GM23338 (cell line): ENCODE results near the gene DNAJC27. TPM values are rescaled to one million over a fixed set of nuclear protein-coding genes. Genes with fewer than 3 reads are reported as not detected.

Source experiments
- ATAC-seq: fragments of 200-7000 bp; cut with Tn5 transposase; 3 replicates; pipeline ENCODE4 v1.9.1; 2020
- DNase-seq: peaks from one replicate; pipeline ENCODE4 v3.0.0-alpha.2; 2015; ENCODE audit warnings: low spot score
- H2AFZ ChIP-seq: fragments of 200-600 bp; sonication (generic); 2 replicates; pipeline ENCODE4 v1.8.0; 2016; ENCODE audit warnings: antibody characterized with exemption, mild to moderate bottlenecking, moderate library complexity
- H3F3A ChIP-seq: fragments of 200-600 bp; sonication (generic); replicated peaks from 2 replicates; pipeline ENCODE4 v1.8.0; 2017; ENCODE audit warnings: antibody characterized with exemption, mixed run types, low read depth
- H3K27ac ChIP-seq: fragments of 200-600 bp; sonication (generic); 2 replicates; pipeline ENCODE4 v1.6.1; 2016; ENCODE audit warnings: low read depth
- H3K27me3 ChIP-seq: fragments of 200-600 bp; sonication (generic); 2 replicates; pipeline ENCODE4 v1.8.0; 2016; ENCODE audit warnings: mild to moderate bottlenecking, mixed run types, moderate library complexity; ENCODE audit not compliant: insufficient read depth
- H3K36me3 ChIP-seq: fragments of 200-600 bp; sonication (generic); 2 replicates; pipeline ENCODE4 v1.8.0; 2016; ENCODE audit warnings: mild to moderate bottlenecking; ENCODE audit not compliant: insufficient read depth
- H3K4me1 ChIP-seq: fragments of 200-600 bp; sonication (generic); 2 replicates; pipeline ENCODE4 v1.8.0; 2016; ENCODE audit warnings: mild to moderate bottlenecking, moderate library complexity; ENCODE audit not compliant: insufficient read depth
- H3K4me2 ChIP-seq: fragments of 200-600 bp; sonication (generic); 2 replicates; pipeline ENCODE4 v1.7.1; 2017; ENCODE audit warnings: mixed run types
- H3K4me3 ChIP-seq: fragments of 200-600 bp; sonication (generic); 2 replicates; pipeline ENCODE4 v1.6.1; 2016; ENCODE audit warnings: mixed run types
- H3K79me2 ChIP-seq: fragments of 200-600 bp; sonication (generic); replicated peaks from 2 replicates; pipeline ENCODE4 v1.8.0; 2017; ENCODE audit warnings: mild to moderate bottlenecking; ENCODE audit not compliant: insufficient read depth
- H3K9me2 ChIP-seq: fragments of 200-600 bp; sonication (generic); 2 replicates; pipeline ENCODE4 v1.8.0; 2017; ENCODE audit not compliant: insufficient read depth
- H4K20me1 ChIP-seq: fragments of 200-600 bp; sonication (generic); replicated peaks from 2 replicates; pipeline ENCODE4 v1.8.0; 2017; ENCODE audit warnings: mild to moderate bottlenecking; ENCODE audit not compliant: insufficient read depth
- H3K27ac Mint-ChIP-seq: 2 replicates; pipeline ENCODE4 v1.8.0; 2020; ENCODE audit warnings: inconsistent platforms, mild to moderate bottlenecking, moderate library complexity, mixed read lengths
- H3K27me3 Mint-ChIP-seq: 3 replicates; pipeline ENCODE4 v1.8.0; 2022; ENCODE audit warnings: low read depth, mild to moderate bottlenecking, moderate library complexity, mixed read lengths, inconsistent platforms; ENCODE audit not compliant: insufficient read depth, poor library complexity
- H3K36me3 Mint-ChIP-seq: 3 replicates; pipeline ENCODE4 v1.8.0; 2021; ENCODE audit warnings: low read depth, mild to moderate bottlenecking, inconsistent platforms, moderate library complexity, mixed read lengths
- H3K4me1 Mint-ChIP-seq: 3 replicates; pipeline ENCODE4 v1.8.0; 2020; ENCODE audit warnings: mild to moderate bottlenecking, inconsistent platforms, mixed read lengths
- H3K4me3 Mint-ChIP-seq: 3 replicates; pipeline ENCODE4 v1.8.0; 2021; ENCODE audit warnings: moderate library complexity, mild to moderate bottlenecking, inconsistent platforms, mixed read lengths
- H3K9me3 Mint-ChIP-seq: 3 replicates; pipeline ENCODE4 v1.8.0; 2020; ENCODE audit warnings: moderate library complexity, mild to moderate bottlenecking, inconsistent platforms, mixed read lengths
- CREB1 ChIP-seq: fragments of 250-450 bp; sonication (Bioruptor Pico); IDR thresholded peaks from 2 replicates; pipeline ENCODE4 v1.5.0; 2020; ENCODE audit warnings: low read depth, mild to moderate bottlenecking, moderate library complexity
- EZH2phosphoT487 ChIP-seq: fragments of 200-600 bp; sonication (generic); IDR thresholded peaks from one replicate; pipeline ENCODE4 v1.8.1; 2018; ENCODE audit warnings: antibody characterized with exemption; ENCODE audit not compliant: unreplicated experiment
- JUNB ChIP-seq: IDR thresholded peaks from one replicate; pipeline ENCODE4 v1.6.1; 2016; ENCODE audit warnings: antibody characterized with exemption; ENCODE audit not compliant: unreplicated experiment
- NANOG ChIP-seq: IDR thresholded peaks from 2 replicates; pipeline ENCODE4 v1.6.1; 2016; ENCODE audit warnings: antibody characterized with exemption, borderline replicate concordance
- POLR2AphosphoS5 ChIP-seq: IDR thresholded peaks from 2 replicates; pipeline ENCODE4 v1.6.1; 2016; ENCODE audit warnings: antibody characterized with exemption, low read depth
- ZNF114 ChIP-seq: fragments of 250-450 bp; sonication (Bioruptor Pico); IDR thresholded peaks from 2 replicates; pipeline ENCODE4 v1.5.0; 2020; ENCODE audit warnings: mild to moderate bottlenecking, moderate library complexity
- ZNF331 ChIP-seq: fragments of 250-450 bp; sonication (Bioruptor Pico); IDR thresholded peaks from 2 replicates; pipeline ENCODE4 v1.5.0; 2020; ENCODE audit warnings: low read depth, mild to moderate bottlenecking, moderate library complexity
- polyA plus RNA-seq: library from polyadenylated mRNA; unstranded; fragments of >200 nt; fragmentation: Nextera tagmentation; extraction: Ambion mirVana; gene quantifications from 2 replicates; pipeline ENCODE4 v1.2.1, GENCODE V29; 2016
- total RNA-seq: library from RNA; depleted of rRNA; stranded (reverse); fragments of >200 nt; shearing (Covaris generic); gene quantifications from 2 replicates; pipeline ENCODE4 v1.2.3, GENCODE V29; 2014
- TF ChIP-seq, protein P1 (sequence below): IDR thresholded peaks from one replicate; pipeline ENCODE4 v1.6.1; 2018; ENCODE audit warnings: antibody characterized with exemption; ENCODE audit not compliant: unreplicated experiment
- TF ChIP-seq, protein P2 (sequence below): fragments of 250-450 bp; sonication (Bioruptor Pico); IDR thresholded peaks from 2 replicates; pipeline ENCODE4 v1.5.0; 2020; ENCODE audit warnings: mild to moderate bottlenecking, moderate library complexity

Gene DNAJC27
- total and polyA plus RNA-seq, 2 experiments from 2014 or later: 2.4 to 2.6 TPM

DNA sequence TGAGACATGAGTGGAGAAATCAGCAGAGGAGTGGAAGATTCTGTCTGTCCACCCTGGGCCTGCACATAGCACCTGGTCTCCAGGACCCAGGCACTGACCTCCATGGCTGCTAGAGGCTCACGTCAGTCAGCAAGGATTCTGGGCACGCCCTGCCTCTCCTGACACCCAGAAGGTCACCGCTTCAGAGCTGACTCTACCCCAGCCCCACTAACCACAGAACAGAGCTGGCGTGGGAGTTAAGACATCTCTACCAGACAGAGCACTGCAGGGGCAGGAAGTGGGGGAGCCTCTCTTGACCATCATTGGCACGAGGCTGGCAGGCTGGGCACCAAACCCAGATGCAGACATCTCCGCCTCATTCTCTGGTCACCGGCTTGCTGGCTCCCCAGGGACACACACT, 54.7 kb downstream of the DNAJC27 start (continued):
- TF ChIP-seq, protein P1, sequence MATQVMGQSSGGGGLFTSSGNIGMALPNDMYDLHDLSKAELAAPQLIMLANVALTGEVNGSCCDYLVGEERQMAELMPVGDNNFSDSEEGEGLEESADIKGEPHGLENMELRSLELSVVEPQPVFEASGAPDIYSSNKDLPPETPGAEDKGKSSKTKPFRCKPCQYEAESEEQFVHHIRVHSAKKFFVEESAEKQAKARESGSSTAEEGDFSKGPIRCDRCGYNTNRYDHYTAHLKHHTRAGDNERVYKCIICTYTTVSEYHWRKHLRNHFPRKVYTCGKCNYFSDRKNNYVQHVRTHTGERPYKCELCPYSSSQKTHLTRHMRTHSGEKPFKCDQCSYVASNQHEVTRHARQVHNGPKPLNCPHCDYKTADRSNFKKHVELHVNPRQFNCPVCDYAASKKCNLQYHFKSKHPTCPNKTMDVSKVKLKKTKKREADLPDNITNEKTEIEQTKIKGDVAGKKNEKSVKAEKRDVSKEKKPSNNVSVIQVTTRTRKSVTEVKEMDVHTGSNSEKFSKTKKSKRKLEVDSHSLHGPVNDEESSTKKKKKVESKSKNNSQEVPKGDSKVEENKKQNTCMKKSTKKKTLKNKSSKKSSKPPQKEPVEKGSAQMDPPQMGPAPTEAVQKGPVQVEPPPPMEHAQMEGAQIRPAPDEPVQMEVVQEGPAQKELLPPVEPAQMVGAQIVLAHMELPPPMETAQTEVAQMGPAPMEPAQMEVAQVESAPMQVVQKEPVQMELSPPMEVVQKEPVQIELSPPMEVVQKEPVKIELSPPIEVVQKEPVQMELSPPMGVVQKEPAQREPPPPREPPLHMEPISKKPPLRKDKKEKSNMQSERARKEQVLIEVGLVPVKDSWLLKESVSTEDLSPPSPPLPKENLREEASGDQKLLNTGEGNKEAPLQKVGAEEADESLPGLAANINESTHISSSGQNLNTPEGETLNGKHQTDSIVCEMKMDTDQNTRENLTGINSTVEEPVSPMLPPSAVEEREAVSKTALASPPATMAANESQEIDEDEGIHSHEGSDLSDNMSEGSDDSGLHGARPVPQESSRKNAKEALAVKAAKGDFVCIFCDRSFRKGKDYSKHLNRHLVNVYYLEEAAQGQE: no peak
- TF ChIP-seq ZNF114 (CRISPR knock-in tag) (no peak), NANOG (no peak)

DNA sequence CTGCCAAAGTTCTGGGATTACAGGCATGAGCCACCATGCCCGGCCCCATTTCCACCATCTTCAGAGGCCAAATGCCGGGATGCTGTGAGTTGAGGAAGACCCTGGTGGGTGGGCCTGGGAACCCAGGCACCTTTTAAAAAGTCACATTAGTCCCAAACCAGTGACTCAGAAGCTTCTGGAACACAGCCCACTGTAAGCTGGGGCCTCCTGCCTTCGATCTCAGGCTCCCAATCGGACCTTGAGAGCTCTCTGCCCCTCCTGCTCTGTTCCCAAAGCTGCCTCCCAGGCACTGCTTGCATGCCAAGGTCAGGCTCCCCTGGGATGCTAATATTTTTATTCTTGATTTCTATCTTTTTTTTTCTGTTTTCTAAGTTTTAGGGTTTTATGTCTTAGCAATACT, 56.0 kb downstream of the DNAJC27 start:
- TF ChIP-seq ZNF331 (no peak), ZNF114 (CRISPR knock-in tag) (no peak), POLR2AphosphoS5 (no peak), EZH2phosphoT487 (no peak)
- Mint-ChIP-seq H3K27ac (no peak overlapping the region), H3K4me3 (no peak overlapping the region), H3K27me3 (peaks cover 12% of the 10 kb centered on the region), H3K36me3 (peaks cover 22% of the 10 kb centered on the region), H3K4me1 (peaks cover 29% of the 10 kb centered on the region), H3K9me3 (0 out of 3 replicates have a peak, but pooled peaks cover 2% of the 10 kb centered on the region)
- ATAC-seq: no peak
- Histone ChIP-seq H4K20me1 (peaks cover 11% of the 10 kb centered on the region; the same call in 1 of the 2 replicates), H3K4me3 (no peak overlapping the region), H2AFZ (no peak overlapping the region), H3F3A (peaks cover 3% of the 10 kb centered on the region; the same call in 1 of the 2 replicates), H3K9me2 (no peaks in the 10 kb centered on the region), H3K36me3 (no peaks in the 10 kb centered on the region), H3K4me2 (no peak overlapping the region), H3K27me3 (no peaks in the 10 kb centered on the region), H3K27ac (no peak overlapping the region), H3K79me2 (peaks cover 25% of the 10 kb centered on the region), H3K4me1 (peaks cover 8% of the 10 kb centered on the region)
- DNase-seq: no peak

DNA sequence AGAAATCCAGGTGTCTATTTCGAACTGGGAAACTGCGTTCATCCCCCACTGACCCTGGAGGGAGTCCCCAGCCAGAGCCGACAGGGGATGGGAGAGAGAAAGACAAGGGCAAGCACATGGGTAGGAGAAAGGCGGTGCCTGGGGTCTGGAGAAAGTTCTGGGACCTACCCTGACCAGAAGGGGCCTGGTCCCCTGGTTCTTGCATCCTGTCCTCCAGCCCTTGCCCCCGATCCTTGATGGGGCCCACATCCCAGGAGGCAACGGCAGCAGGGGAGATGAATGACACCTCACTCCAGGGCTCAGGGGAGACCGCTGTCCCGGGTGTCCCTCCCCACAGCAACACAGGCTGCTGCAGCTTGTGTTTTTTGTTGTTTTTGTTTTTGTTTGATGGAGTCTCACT, 56.6 kb downstream of the DNAJC27 start:
- Histone ChIP-seq H3K79me2 (peaks cover 29% of the 10 kb centered on the region), H3K4me3 (no peak overlapping the region)
- H3K9me3 Mint-ChIP-seq: no peaks in the 10 kb centered on the region
- TF ChIP-seq ZNF331 (no peak), JUNB (no peak), POLR2AphosphoS5 (no peak), NANOG (no peak), EZH2phosphoT487 (no peak), CREB1 (CRISPR knock-in tag) (no peak), ZNF114 (CRISPR knock-in tag) (no peak)
- TF ChIP-seq, protein P2, sequence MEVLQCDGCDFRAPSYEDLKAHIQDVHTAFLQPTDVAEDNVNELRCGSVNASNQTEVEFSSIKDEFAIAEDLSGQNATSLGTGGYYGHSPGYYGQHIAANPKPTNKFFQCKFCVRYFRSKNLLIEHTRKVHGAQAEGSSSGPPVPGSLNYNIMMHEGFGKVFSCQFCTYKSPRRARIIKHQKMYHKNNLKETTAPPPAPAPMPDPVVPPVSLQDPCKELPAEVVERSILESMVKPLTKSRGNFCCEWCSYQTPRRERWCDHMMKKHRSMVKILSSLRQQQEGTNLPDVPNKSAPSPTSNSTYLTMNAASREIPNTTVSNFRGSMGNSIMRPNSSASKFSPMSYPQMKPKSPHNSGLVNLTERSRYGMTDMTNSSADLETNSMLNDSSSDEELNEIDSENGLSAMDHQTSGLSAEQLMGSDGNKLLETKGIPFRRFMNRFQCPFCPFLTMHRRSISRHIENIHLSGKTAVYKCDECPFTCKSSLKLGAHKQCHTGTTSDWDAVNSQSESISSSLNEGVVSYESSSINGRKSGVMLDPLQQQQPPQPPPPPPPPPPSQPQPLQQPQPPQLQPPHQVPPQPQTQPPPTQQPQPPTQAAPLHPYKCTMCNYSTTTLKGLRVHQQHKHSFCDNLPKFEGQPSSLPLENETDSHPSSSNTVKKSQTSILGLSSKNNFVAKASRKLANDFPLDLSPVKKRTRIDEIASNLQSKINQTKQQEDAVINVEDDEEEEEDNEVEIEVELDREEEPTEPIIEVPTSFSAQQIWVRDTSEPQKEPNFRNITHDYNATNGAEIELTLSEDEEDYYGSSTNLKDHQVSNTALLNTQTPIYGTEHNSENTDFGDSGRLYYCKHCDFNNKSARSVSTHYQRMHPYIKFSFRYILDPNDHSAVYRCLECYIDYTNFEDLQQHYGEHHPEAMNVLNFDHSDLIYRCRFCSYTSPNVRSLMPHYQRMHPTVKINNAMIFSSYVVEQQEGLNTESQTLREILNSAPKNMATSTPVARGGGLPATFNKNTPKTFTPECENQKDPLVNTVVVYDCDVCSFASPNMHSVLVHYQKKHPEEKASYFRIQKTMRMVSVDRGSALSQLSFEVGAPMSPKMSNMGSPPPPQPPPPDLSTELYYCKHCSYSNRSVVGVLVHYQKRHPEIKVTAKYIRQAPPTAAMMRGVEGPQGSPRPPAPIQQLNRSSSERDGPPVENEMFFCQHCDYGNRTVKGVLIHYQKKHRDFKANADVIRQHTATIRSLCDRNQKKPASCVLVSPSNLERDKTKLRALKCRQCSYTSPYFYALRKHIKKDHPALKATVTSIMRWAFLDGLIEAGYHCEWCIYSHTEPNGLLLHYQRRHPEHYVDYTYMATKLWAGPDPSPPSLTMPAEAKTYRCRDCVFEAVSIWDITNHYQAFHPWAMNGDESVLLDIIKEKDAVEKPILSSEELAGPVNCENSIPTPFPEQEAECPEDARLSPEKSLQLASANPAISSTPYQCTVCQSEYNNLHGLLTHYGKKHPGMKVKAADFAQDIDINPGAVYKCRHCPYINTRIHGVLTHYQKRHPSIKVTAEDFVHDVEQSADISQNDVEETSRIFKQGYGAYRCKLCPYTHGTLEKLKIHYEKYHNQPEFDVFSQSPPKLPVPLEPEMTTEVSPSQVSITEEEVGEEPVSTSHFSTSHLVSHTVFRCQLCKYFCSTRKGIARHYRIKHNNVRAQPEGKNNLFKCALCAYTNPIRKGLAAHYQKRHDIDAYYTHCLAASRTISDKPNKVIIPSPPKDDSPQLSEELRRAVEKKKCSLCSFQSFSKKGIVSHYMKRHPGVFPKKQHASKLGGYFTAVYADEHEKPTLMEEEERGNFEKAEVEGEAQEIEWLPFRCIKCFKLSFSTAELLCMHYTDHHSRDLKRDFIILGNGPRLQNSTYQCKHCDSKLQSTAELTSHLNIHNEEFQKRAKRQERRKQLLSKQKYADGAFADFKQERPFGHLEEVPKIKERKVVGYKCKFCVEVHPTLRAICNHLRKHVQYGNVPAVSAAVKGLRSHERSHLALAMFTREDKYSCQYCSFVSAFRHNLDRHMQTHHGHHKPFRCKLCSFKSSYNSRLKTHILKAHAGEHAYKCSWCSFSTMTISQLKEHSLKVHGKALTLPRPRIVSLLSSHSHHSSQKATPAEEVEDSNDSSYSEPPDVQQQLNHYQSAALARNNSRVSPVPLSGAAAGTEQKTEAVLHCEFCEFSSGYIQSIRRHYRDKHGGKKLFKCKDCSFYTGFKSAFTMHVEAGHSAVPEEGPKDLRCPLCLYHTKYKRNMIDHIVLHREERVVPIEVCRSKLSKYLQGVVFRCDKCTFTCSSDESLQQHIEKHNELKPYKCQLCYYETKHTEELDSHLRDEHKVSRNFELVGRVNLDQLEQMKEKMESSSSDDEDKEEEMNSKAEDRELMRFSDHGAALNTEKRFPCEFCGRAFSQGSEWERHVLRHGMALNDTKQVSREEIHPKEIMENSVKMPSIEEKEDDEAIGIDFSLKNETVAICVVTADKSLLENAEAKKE (CRISPR knock-in tag): no peak

More for the DNA sequence above, 56.6 kb downstream of the DNAJC27 start:
- Mint-ChIP-seq H3K27ac (no peak overlapping the region), H3K36me3 (peaks cover 28% of the 10 kb centered on the region), H3K4me3 (no peak overlapping the region), H3K27me3 (peaks cover 12% of the 10 kb centered on the region), H3K4me1 (peaks cover 29% of the 10 kb centered on the region)
- no peaks in the 10 kb centered on the region for H3F3A ChIP-seq
- no peak overlapping the region for H3K27ac ChIP-seq
- peaks cover 11% of the 10 kb centered on the region; the same call in 1 of the 2 replicates for H4K20me1 ChIP-seq
- H2AFZ ChIP-seq: no peak overlapping the region
- H3K4me1 ChIP-seq: peaks cover 8% of the 10 kb centered on the region
- ATAC-seq (no peak), DNase-seq (no peak)
- H3K4me2 ChIP-seq: no peak overlapping the region
- no peaks in the 10 kb centered on the region for H3K9me2 ChIP-seq
- no peaks in the 10 kb centered on the region for H3K27me3 ChIP-seq
- no peaks in the 10 kb centered on the region for H3K36me3 ChIP-seq
